GM12864 (cell line): ENCODE measurements around the gene POLA2.

Experiments used
- DNase-seq: peaks from one replicate; pipeline ENCODE4 v3.0.0-alpha.2; 2011; ENCODE audit warnings: low read depth
- H3K4me3 ChIP-seq: 2 replicates; pipeline ENCODE4 v1.5.1; 2011; ENCODE audit warnings: mild to moderate bottlenecking, low read depth, low read length, control low read depth
- TF ChIP-seq, protein P1 (sequence below): IDR thresholded peaks from 2 replicates; pipeline ENCODE4 v1.5.1; 2011; ENCODE audit warnings: low read depth, mild to moderate bottlenecking, moderate library complexity, low read length, control low read depth, inconsistent platforms; ENCODE audit errors: missing control alignments

The POLA2 gene

GRCh38 chr11:65315204-65315865, 53.6 kb downstream of the POLA2 start:
- no peak for DNase-seq
- TF ChIP-seq, protein P1, sequence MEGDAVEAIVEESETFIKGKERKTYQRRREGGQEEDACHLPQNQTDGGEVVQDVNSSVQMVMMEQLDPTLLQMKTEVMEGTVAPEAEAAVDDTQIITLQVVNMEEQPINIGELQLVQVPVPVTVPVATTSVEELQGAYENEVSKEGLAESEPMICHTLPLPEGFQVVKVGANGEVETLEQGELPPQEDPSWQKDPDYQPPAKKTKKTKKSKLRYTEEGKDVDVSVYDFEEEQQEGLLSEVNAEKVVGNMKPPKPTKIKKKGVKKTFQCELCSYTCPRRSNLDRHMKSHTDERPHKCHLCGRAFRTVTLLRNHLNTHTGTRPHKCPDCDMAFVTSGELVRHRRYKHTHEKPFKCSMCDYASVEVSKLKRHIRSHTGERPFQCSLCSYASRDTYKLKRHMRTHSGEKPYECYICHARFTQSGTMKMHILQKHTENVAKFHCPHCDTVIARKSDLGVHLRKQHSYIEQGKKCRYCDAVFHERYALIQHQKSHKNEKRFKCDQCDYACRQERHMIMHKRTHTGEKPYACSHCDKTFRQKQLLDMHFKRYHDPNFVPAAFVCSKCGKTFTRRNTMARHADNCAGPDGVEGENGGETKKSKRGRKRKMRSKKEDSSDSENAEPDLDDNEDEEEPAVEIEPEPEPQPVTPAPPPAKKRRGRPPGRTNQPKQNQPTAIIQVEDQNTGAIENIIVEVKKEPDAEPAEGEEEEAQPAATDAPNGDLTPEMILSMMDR, result peak; percentile 92
- H3K4me3 ChIP-seq, result peak overlapping the region; percentile 48

GRCh38 chr11:65315866-65316226, 54.1 kb downstream of the POLA2 start:
- DNase-seq, result no peak
- TF ChIP-seq, protein P1, result no peak
- no peak overlapping the region; the same call in 1 of the 2 replicates for H3K4me3 ChIP-seq

GRCh38 chr11:65316227-65317024, 54.7 kb downstream of the POLA2 start:
- TF ChIP-seq, protein P1, result no peak
- no peak overlapping the region for H3K4me3 ChIP-seq
- no peak for DNase-seq

GRCh38 chr11:65317025-65317786, 55.4 kb downstream of the POLA2 start:
- no peak overlapping the region for H3K4me3 ChIP-seq
- TF ChIP-seq, protein P1, result no peak
- DNase-seq, result no peak

DNA sequence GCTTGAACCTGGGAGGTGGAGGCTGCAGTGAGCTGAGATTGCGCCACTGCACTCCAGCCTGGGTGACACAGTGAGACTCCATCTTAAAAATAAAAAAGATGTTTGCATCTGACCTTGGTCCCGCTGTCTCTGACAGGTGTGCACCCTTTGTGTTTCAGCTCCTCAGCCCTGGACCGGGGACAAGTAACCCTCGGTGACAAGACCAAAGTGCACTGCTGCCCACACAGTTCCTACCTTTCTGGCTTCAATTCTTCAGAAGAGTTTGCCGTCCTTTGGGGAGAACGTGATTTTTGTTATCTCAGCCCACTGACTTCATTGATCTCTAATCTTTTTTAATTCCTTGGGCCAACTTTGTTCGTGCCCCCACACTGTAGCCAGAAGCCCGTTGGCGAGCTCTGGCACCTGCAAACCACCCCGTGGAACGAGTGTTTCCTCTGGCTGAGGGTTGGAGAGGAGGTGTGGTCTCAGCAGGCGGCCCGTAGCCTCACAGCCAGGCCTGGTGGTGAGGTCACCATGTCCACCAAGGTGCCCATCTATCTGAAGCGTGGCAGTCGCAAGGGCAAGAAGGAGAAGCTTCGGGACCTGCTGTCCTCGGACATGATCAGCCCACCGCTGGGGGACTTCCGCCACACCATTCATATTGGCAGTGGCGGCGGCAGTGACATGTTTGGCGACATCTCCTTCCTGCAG, 58.8 kb downstream of the POLA2 start:
- no peak for DNase-seq
- TF ChIP-seq, protein P1, result no peak
- H3K4me3 ChIP-seq, result no peak overlapping the region

DNA sequence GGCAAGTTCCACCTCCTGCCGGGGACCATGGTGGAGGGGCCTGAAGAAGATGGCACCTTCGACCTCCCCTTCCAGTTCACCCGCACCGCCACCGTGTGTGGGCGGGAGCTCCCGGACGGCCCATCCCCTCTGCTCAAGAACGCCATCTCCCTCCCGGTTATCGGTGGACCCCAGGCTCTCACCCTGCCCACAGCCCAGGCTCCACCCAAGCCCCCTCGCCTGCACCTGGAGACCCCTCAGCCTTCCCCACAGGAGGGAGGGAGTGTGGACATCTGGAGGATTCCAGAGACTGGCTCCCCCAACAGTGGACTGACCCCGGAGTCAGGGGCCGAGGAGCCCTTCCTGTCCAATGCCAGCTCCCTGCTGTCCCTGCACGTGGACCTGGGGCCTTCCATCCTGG, 59.3 kb downstream of the POLA2 start:
- TF ChIP-seq, protein P1, result no peak
- DNase-seq, result no peak
- no peak overlapping the region for H3K4me3 ChIP-seq
